GM12873 (cell line): ENCODE results near the gene SLC43A3.

Experiments
- CTCF ChIP-seq: IDR thresholded peaks from 2 replicates; pipeline ENCODE4 v1.5.1; 2012; ENCODE audit warnings: low read depth, mild to moderate bottlenecking, moderate library complexity, low read length, control low read depth; ENCODE audit not compliant: insufficient read depth; ENCODE audit errors: missing control alignments

Gene SLC43A3

DNA sequence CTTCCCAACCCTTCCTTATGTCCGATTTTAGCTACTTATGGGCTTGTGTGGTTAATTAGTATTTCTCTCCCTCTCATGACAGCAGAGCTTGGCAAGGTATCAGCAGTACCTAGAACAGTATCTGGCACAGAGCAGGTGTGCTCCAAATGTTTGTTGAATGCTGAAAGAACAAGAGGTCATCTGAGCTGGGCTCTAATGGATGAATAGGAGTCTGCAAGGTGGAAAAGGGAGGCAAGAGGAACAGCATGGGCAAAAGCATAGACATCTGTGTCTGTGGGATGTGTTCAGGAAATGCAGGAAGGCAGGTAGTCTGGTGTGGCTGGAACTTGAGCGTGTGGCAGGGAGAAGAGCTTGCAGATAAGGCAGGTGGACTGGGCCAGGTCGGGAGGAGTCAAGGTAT is 65.0 kb downstream of the SLC43A3 start:
- no peak for TF ChIP-seq CTCF

- TF ChIP-seq CTCF = no peak
These were observed 65.9 kb downstream of the SLC43A3 start for GRCh38 chr11:57360991-57361390.

GRCh38 chr11:57359896-57360690 is 66.8 kb downstream of the SLC43A3 start:
- no peak for TF ChIP-seq CTCF

- TF ChIP-seq CTCF = no peak
These were observed 67.5 kb downstream of the SLC43A3 start for GRCh38 chr11:57359396-57359795.

DNA sequence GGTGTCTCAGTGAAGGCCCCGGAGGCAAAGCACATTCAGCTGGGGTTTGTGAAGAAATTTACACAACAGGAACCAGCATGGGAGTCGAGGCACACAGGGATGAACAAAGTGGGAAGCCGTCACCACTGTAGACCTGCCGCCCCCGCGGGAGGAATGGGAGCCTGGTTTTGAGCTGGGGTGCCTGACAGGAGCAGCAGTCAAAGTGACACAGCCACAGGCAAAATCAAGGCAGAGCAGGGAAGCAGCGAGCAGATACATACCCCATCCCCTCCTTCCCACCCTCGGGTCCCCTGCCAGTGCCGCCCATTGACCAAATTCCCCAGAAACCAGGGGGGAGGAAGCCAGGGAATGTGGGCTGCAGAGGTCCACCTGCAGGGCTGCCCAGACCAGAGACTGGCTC is 67.9 kb downstream of the SLC43A3 start:
- TF ChIP-seq CTCF = no peak

GRCh38 chr11:57358543-57358961 is 68.4 kb downstream of the SLC43A3 start:
- TF ChIP-seq CTCF = no peak

DNA sequence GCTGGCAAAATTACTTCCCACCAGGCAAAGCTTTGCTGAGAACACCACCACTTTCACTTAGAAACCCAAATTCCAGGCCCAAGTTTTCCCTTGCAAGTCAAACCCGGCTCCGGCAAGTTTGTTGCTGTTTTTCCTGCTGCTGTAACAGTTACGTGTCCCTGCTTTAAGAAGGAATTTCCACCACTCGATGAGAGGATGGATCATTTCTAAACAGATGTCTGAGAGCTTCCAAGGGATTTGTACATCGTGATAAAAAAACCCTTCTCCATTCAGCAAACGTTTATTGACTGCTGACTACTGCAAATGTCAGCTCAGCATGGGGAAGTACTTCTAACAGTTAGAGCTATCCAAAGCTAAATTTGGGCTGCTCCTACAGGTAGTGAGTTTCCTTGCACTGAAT is 69.1 kb downstream of the SLC43A3 start:
- TF ChIP-seq CTCF = no peak
